NCI-H2107 treated with DMSO at 0.1 percent for 48 hours (cell line): ENCODE results near the gene PDE1C.
"Not testable (repeated sequence)": the region's sequence is repeated elsewhere in the genome, so short reads cannot be mapped to it uniquely, and the experiment has no call there.

Source experiments
- DNase-seq: peaks from one replicate; lab custom pipeline; 2025; ENCODE audit not compliant: unreplicated experiment; lab: John Stamatoyannopoulos, UW

Gene PDE1C

GRCh38 chr7:32045228-32045627 lies 25.0 kb downstream of the PDE1C start:
- no peak for DNase-seq

- DNase-seq: no peak
Measured at GRCh38 chr7:32044739-32045138, 25.5 kb downstream of the PDE1C start.

DNA sequence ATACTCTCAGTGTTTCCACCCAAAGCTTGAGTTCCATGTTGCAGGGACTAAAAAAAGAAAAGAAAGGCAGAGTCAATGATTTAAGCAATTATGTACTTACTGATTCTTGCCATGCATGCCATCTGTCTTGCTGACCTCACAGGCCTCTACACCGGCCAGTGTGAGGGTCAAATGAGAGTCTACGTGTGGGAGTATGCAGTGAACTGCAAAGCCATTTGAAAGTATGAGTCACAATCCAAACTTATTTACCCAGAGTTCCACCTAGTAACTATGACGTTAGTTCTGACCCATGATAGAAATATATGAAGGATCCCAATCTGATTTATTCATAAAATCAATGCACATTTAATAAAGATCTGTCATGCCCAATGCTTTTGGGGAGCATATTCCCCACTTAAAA lies 26.5 kb downstream of the PDE1C start:
- no peak for DNase-seq

- no peak for DNase-seq
Measured at GRCh38 chr7:32042900-32043299, 27.3 kb downstream of the PDE1C start.

DNA sequence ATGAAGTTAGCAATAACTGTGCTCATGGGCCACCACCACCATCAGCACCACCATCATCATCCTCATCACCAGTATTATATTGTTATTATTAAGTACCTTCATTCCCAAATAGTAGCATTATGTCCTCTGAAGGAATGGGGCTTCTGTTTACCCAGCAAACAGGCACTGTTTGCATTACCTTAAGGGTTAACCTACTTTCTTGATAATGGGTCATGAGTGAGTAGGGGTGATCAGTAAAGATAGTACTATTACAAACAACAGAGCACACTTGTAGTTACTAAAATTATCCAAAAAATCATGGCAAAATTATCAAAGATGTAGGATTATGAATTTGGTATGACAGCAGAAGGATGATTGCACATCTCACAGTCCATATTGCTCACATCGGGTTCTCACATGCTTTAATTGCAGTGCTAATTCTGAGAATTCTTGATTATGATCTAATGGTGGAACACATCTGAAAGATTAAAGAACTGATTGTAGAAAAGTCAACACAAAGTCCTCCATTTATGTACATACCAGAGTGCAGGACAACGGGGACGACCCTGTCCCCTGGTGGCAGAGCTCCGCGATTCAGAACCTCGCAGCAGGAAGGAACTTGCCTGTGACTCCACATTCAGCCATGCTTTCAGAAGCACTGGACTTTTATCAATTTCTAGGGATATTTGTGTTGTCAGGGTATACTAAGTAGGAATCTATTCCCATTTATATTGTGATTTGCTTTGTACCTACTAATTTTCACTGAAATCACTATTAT lies 31.0 kb downstream of the PDE1C start:
- no peak for DNase-seq

DNA sequence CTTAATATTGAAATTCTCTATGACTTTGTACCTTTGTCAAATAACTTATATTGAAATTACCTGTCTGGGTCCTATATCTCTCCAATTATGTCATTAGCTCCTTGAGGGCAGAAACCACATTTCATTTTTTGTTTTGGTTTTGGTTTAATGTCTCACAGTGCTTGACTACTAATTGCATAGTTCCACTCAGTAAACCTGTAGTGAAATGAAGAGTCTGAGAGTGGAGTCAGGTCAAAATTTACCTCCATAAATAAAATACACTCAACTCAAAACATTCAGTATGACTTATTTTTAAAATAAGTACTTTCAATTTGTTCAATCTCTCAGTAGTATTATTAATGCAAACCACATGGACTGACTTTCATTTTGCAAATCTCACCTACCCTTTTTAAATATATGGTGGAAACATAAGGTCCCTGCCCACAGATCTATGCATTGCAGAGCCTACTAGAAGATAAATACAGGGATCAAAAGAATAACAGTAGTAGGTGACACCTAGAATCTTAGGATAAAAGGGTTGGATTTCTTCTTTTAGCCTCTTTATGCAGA lies 32.5 kb downstream of the PDE1C start:
- no peak for DNase-seq

DNA sequence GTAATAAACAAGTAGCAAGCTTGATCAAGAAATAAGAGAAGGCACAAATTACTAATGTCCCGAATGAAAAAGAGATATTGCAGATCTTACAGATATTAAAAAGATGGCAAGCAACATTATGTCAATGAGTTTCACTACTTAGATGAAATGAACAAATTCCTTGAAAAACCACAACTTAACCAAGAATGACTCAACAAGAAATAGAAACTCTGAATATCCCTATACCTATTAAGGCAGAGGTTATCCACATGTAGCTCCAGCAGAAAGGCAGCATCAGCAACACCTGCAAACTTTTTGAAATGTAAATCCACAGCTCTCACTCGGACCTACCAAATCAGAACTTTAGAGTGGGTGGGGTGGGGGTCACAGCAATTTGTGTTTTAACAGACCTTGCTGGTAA lies 33.6 kb downstream of the PDE1C start:
- no peak for DNase-seq

DNA sequence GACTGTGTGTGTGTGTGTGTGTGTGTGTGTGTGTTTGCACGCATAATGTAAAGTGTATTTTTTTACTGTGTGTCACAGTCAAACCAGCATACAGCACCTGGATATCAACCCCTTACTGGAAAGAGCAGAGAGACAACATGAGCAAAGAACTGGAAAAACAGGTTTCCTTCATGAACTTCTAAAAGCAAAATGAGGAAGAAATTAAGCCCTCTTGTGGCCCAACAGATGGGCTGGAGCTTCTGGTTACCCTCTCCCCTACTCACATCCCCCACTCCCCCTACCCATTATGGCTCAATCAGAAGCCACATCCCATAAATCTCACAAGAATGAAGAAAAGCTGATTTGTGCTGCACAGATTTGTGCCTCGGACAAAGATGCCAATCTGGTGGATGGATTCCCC lies 36.2 kb downstream of the PDE1C start:
- no peak for DNase-seq

GRCh38 chr7:32033006-32033405 lies 37.2 kb downstream of the PDE1C start:
- DNase-seq: no peak

DNA sequence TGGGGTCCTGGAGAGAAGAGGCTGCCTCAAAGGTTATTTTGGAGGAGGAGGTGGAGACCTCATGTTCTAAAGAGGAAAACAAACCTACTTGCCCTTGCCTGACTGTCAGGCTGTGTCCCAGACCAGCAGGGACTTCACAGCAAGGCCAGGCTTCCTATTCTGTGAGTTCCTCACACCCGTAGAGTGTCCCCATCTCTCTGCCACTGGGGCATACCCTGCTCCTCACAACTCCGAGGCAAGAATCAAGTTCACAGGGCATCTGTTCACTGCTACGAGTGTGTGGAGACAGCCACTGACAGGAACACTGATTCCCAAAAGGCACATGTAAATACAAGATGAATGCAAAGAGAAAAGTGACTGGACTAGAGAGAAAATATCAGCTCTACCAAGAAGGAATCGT lies 38.0 kb downstream of the PDE1C start:
- no peak for DNase-seq

- DNase-seq: no peak
Measured at GRCh38 chr7:32030904-32031692, 39.1 kb downstream of the PDE1C start.

- DNase-seq: no peak
Measured at GRCh38 chr7:32026083-32026425, 44.2 kb downstream of the PDE1C start.

DNA sequence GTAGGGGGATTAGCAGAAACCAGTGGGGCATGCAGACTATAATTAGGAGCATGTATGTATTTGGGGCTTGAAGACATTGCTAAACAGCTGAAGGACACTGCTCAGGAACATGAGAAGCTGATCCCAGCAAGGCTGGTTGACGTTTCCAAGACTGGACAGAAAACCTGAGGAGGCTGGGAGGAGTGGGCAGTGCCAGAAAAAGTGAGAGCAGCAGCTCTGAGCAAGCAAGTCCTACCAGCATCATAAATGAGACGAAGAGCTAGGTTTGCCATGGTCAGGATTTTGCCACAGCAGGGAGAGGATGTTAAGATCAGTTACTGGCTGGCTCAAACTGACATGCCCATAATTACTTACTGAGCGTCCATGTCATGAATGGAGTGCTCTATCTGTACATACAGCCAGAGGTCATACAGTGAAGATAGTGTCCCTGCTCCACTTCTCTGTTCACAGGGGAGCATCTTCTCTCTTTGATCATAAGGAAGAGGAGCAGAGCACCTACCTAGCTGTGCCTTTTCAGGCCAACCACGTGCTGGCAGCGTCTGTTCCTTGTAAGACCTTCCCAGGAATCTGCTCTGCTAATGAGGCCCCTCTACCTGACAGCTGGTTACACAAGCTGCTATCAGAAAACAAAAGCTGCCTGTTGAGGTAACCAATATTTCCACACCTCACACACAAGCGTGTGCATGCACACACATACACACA lies 44.7 kb downstream of the PDE1C start:
- no peak for DNase-seq

GRCh38 chr7:32023376-32023775 lies 46.8 kb downstream of the PDE1C start:
- DNase-seq: no peak

GRCh38 chr7:32022966-32023365 lies 47.2 kb downstream of the PDE1C start:
- DNase-seq: no peak

- no peak for DNase-seq
Measured at GRCh38 chr7:32020551-32021159, 49.6 kb downstream of the PDE1C start.

DNA sequence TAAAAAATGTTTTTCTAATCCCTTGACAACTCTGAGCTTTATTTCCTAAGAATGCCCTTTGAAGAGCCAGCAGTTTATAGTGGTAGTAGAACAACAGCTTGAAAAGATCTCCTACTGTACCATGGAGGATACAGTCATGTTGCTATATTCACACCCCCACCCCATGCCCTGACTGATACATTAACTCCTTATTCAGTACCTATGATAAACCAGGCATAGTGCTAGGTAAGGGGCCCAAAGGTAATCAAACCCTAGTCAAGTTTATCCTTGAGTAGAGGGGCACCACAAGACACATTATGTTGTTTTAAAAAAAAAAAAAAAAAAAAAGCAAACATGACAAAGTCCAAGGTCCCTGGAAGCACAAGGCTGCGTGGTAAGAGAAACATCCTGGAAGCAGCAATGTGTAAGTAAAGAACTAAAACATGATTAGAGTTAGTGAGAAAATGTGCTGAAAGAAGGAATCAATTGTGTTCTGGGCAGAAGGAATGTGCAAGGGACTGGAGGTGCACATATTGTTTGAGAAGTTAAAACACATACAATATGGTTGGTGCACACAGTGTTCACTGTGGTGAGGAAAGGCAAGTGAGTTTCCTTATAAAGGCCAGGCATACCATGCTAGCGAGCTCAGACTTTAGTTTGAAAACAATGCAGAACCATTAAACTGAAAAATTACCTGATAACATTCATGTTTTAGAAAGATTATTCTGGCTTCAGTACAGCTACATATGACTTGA lies 51.2 kb downstream of the PDE1C start:
- DNase-seq: no peak

DNA sequence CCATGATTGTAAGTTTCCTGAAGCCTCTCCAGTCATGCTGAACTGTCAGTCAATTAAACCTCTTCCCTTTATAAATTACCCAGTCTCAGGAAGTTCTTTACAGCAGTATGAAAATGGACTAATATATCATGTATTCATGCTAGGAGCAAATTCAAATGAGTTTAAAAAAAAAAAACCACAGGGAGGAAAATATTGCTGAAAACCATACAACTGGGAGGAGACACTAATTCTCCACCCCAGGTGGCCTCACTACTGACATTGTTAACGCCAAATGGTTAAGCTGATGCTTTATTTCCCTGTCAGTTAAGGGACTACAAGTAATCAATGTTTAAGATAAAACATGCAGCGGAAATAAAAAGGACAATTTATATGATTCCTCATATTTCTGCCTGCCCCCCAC lies 55.1 kb downstream of the PDE1C start:
- no peak for DNase-seq

DNA sequence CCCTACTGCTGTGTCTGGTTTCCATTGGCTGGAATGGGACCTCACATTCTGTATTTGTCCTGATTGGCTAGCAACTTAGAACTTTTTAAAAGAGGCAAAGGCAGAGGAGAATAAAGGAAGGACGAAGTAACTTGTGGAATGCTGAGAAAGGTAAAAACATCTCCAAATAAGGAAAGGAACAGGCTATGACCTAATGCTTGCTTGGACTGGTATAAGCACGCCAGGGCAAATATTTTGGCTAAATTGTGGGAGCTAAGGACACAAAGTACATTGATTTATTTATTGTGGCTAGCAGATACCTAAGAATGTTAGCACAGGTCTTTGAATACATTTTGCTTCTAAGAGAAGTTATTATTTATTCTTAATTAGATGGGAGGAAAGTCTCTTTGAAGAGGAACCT lies 56.7 kb downstream of the PDE1C start:
- not testable (repeated sequence) for DNase-seq

DNA sequence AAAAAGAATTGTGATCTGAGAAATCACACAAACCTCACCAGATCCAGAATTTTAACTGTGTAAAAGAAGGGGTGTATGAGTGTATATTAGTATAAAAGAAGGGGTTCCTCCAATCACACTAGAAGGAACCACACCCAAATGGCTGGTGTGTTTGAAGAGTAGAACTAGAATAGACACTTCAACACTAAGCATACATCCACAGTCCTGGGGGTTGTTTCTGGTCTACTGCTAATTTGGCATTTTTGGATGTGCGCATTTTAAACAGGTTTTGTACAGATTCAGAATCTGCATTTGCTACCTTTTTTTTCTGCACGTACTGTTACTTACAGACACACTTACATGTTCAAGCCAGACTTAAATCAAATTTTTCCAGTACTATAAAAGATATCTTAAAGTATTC lies 64.6 kb downstream of the PDE1C start:
- DNase-seq: no peak

DNA sequence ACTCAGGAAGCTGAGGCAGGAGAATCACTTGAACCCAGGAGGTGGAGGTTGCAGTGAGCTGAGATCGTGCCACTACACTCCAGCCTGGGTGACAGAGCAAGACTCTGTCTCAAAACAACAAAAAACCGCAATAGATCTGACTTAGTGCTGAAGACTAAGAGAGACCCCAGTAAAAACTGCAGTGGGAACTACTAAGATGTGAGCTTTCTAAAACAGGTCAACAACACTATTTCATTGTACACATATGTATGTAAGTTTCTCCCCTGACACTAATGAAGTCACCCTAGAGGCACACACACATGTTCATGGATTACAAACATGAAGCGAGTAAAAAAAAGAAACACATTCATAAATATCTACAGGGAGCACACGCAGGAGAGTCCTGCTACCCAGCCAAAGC lies 68.3 kb downstream of the PDE1C start:
- DNase-seq: no peak
